GM23338 (cell line): ENCODE measurements around the gene MMAB. TPM values are rescaled to one million over a fixed set of nuclear protein-coding genes. Genes with fewer than 3 reads are reported as not detected.

ENCODE experiments used
- ATAC-seq: fragments of 200-7000 bp; cut with Tn5 transposase; 3 replicates; pipeline ENCODE4 v1.9.1; 2020
- DNase-seq: peaks from one replicate; pipeline ENCODE4 v3.0.0-alpha.2; 2015; ENCODE audit warnings: low spot score
- H2AFZ ChIP-seq: fragments of 200-600 bp; sonication (generic); 2 replicates; pipeline ENCODE4 v1.8.0; 2016; ENCODE audit warnings: antibody characterized with exemption, mild to moderate bottlenecking, moderate library complexity
- H3F3A ChIP-seq: fragments of 200-600 bp; sonication (generic); replicated peaks from 2 replicates; pipeline ENCODE4 v1.8.0; 2017; ENCODE audit warnings: antibody characterized with exemption, mixed run types, low read depth
- H3K27ac ChIP-seq: fragments of 200-600 bp; sonication (generic); 2 replicates; pipeline ENCODE4 v1.6.1; 2016; ENCODE audit warnings: low read depth
- H3K27me3 ChIP-seq: fragments of 200-600 bp; sonication (generic); 2 replicates; pipeline ENCODE4 v1.8.0; 2016; ENCODE audit warnings: mild to moderate bottlenecking, mixed run types, moderate library complexity; ENCODE audit not compliant: insufficient read depth
- H3K36me3 ChIP-seq: fragments of 200-600 bp; sonication (generic); 2 replicates; pipeline ENCODE4 v1.8.0; 2016; ENCODE audit warnings: mild to moderate bottlenecking; ENCODE audit not compliant: insufficient read depth
- H3K4me1 ChIP-seq: fragments of 200-600 bp; sonication (generic); 2 replicates; pipeline ENCODE4 v1.8.0; 2016; ENCODE audit warnings: mild to moderate bottlenecking, moderate library complexity; ENCODE audit not compliant: insufficient read depth
- H3K4me2 ChIP-seq: fragments of 200-600 bp; sonication (generic); 2 replicates; pipeline ENCODE4 v1.7.1; 2017; ENCODE audit warnings: mixed run types
- H3K4me3 ChIP-seq: fragments of 200-600 bp; sonication (generic); 2 replicates; pipeline ENCODE4 v1.6.1; 2016; ENCODE audit warnings: mixed run types
- H3K79me2 ChIP-seq: fragments of 200-600 bp; sonication (generic); replicated peaks from 2 replicates; pipeline ENCODE4 v1.8.0; 2017; ENCODE audit warnings: mild to moderate bottlenecking; ENCODE audit not compliant: insufficient read depth
- H3K9me2 ChIP-seq: fragments of 200-600 bp; sonication (generic); 2 replicates; pipeline ENCODE4 v1.8.0; 2017; ENCODE audit not compliant: insufficient read depth
- H4K20me1 ChIP-seq: fragments of 200-600 bp; sonication (generic); replicated peaks from 2 replicates; pipeline ENCODE4 v1.8.0; 2017; ENCODE audit warnings: mild to moderate bottlenecking; ENCODE audit not compliant: insufficient read depth
- H3K27ac Mint-ChIP-seq: 2 replicates; pipeline ENCODE4 v1.8.0; 2020; ENCODE audit warnings: inconsistent platforms, mild to moderate bottlenecking, moderate library complexity, mixed read lengths
- H3K27me3 Mint-ChIP-seq: 3 replicates; pipeline ENCODE4 v1.8.0; 2022; ENCODE audit warnings: low read depth, mild to moderate bottlenecking, moderate library complexity, mixed read lengths, inconsistent platforms; ENCODE audit not compliant: insufficient read depth, poor library complexity
- H3K36me3 Mint-ChIP-seq: 3 replicates; pipeline ENCODE4 v1.8.0; 2021; ENCODE audit warnings: low read depth, mild to moderate bottlenecking, inconsistent platforms, moderate library complexity, mixed read lengths
- H3K4me1 Mint-ChIP-seq: 3 replicates; pipeline ENCODE4 v1.8.0; 2020; ENCODE audit warnings: mild to moderate bottlenecking, inconsistent platforms, mixed read lengths
- H3K4me3 Mint-ChIP-seq: 3 replicates; pipeline ENCODE4 v1.8.0; 2021; ENCODE audit warnings: moderate library complexity, mild to moderate bottlenecking, inconsistent platforms, mixed read lengths
- H3K9me3 Mint-ChIP-seq: 3 replicates; pipeline ENCODE4 v1.8.0; 2020; ENCODE audit warnings: moderate library complexity, mild to moderate bottlenecking, inconsistent platforms, mixed read lengths
- CREB1 ChIP-seq: fragments of 250-450 bp; sonication (Bioruptor Pico); IDR thresholded peaks from 2 replicates; pipeline ENCODE4 v1.5.0; 2020; ENCODE audit warnings: low read depth, mild to moderate bottlenecking, moderate library complexity
- CTCF ChIP-seq, 2 experiments: fragments of 200-600 bp in 1 of 2; sonication (generic) in 1 of 2; conservative IDR thresholded peaks; 2 replicates each; pipeline versions ENCODE4 v1.5.1 to v1.6.1; 2016 to 2017; ENCODE audit warnings: antibody characterized with exemption in 2 of 2, low read depth in 2 of 2, mild to moderate bottlenecking in 2 of 2, moderate library complexity in 1 of 2
- EZH2 ChIP-seq: fragments of 200-600 bp; sonication (generic); IDR thresholded peaks from one replicate; pipeline ENCODE4 v1.8.0; 2017; ENCODE audit warnings: antibody characterized with exemption, mild to moderate bottlenecking, low read depth; ENCODE audit not compliant: unreplicated experiment
- EZH2phosphoT487 ChIP-seq: fragments of 200-600 bp; sonication (generic); IDR thresholded peaks from one replicate; pipeline ENCODE4 v1.8.1; 2018; ENCODE audit warnings: antibody characterized with exemption; ENCODE audit not compliant: unreplicated experiment
- JUNB ChIP-seq: IDR thresholded peaks from one replicate; pipeline ENCODE4 v1.6.1; 2016; ENCODE audit warnings: antibody characterized with exemption; ENCODE audit not compliant: unreplicated experiment
- NANOG ChIP-seq: IDR thresholded peaks from 2 replicates; pipeline ENCODE4 v1.6.1; 2016; ENCODE audit warnings: antibody characterized with exemption, borderline replicate concordance
- POLR2AphosphoS5 ChIP-seq: IDR thresholded peaks from 2 replicates; pipeline ENCODE4 v1.6.1; 2016; ENCODE audit warnings: antibody characterized with exemption, low read depth
- STAT1 ChIP-seq: IDR thresholded peaks from one replicate; pipeline ENCODE4 v1.6.1; 2016; ENCODE audit warnings: antibody characterized with exemption; ENCODE audit not compliant: unreplicated experiment
- ZNF114 ChIP-seq: fragments of 250-450 bp; sonication (Bioruptor Pico); IDR thresholded peaks from 2 replicates; pipeline ENCODE4 v1.5.0; 2020; ENCODE audit warnings: mild to moderate bottlenecking, moderate library complexity
- ZNF331 ChIP-seq: fragments of 250-450 bp; sonication (Bioruptor Pico); IDR thresholded peaks from 2 replicates; pipeline ENCODE4 v1.5.0; 2020; ENCODE audit warnings: low read depth, mild to moderate bottlenecking, moderate library complexity
- ZNF462 ChIP-seq: fragments of 250-450 bp; sonication (Bioruptor Pico); IDR thresholded peaks from 2 replicates; pipeline ENCODE4 v1.5.0; 2020; ENCODE audit warnings: mild to moderate bottlenecking, moderate library complexity
- polyA plus RNA-seq: library from polyadenylated mRNA; unstranded; fragments of >200 nt; fragmentation: Nextera tagmentation; extraction: Ambion mirVana; gene quantifications from 2 replicates; pipeline ENCODE4 v1.2.1, GENCODE V29; 2016
- total RNA-seq: library from RNA; depleted of rRNA; stranded (reverse); fragments of >200 nt; shearing (Covaris generic); gene quantifications from 2 replicates; pipeline ENCODE4 v1.2.3, GENCODE V29; 2014
- TF ChIP-seq, protein P1 (sequence below): IDR thresholded peaks from one replicate; pipeline ENCODE4 v1.6.1; 2018; ENCODE audit warnings: antibody characterized with exemption; ENCODE audit not compliant: unreplicated experiment
- TF ChIP-seq, protein P2 (sequence below): IDR thresholded peaks from 2 replicates; pipeline ENCODE4 v1.6.1; 2016; ENCODE audit warnings: antibody characterized with exemption

The MMAB gene
- total and polyA plus RNA-seq, 2 experiments from 2014 or later = 24.7 to 38.5 TPM

- Histone ChIP-seq H3K27me3 (no peaks in the 10 kb centered on the region), H3K4me1 (no peaks in the 10 kb centered on the region), H2AFZ (no peak overlapping the region), H3K4me3 (no peak overlapping the region), H3K27ac (no peak overlapping the region), H3K36me3 (no peaks in the 10 kb centered on the region), H3K4me2 (no peak overlapping the region), H3K9me2 (no peaks in the 10 kb centered on the region), H4K20me1 (0 out of 2 replicates have a peak, but pooled peaks cover 4% of the 10 kb centered on the region), H3F3A (no peaks in the 10 kb centered on the region), H3K79me2 (no peaks in the 10 kb centered on the region)
- ATAC-seq (no peak), DNase-seq (no peak)
- H3K36me3 Mint-ChIP-seq = peaks cover 32% of the 10 kb centered on the region
- no peak for TF ChIP-seq NANOG
- TF ChIP-seq ZNF114 (CRISPR knock-in tag) = no peak
- TF ChIP-seq, protein P1, sequence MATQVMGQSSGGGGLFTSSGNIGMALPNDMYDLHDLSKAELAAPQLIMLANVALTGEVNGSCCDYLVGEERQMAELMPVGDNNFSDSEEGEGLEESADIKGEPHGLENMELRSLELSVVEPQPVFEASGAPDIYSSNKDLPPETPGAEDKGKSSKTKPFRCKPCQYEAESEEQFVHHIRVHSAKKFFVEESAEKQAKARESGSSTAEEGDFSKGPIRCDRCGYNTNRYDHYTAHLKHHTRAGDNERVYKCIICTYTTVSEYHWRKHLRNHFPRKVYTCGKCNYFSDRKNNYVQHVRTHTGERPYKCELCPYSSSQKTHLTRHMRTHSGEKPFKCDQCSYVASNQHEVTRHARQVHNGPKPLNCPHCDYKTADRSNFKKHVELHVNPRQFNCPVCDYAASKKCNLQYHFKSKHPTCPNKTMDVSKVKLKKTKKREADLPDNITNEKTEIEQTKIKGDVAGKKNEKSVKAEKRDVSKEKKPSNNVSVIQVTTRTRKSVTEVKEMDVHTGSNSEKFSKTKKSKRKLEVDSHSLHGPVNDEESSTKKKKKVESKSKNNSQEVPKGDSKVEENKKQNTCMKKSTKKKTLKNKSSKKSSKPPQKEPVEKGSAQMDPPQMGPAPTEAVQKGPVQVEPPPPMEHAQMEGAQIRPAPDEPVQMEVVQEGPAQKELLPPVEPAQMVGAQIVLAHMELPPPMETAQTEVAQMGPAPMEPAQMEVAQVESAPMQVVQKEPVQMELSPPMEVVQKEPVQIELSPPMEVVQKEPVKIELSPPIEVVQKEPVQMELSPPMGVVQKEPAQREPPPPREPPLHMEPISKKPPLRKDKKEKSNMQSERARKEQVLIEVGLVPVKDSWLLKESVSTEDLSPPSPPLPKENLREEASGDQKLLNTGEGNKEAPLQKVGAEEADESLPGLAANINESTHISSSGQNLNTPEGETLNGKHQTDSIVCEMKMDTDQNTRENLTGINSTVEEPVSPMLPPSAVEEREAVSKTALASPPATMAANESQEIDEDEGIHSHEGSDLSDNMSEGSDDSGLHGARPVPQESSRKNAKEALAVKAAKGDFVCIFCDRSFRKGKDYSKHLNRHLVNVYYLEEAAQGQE = no peak
- no peak for TF ChIP-seq JUNB
- no peak for TF ChIP-seq ZNF331
- no peak for TF ChIP-seq CTCF (conservative IDR thresholded peaks at IDR 0.05; ENCODE audit: low read depth in 2 of 2)
- TF ChIP-seq EZH2phosphoT487 = no peak
- no peak for TF ChIP-seq ZNF462 (CRISPR knock-in tag)
- TF ChIP-seq, protein P2, sequence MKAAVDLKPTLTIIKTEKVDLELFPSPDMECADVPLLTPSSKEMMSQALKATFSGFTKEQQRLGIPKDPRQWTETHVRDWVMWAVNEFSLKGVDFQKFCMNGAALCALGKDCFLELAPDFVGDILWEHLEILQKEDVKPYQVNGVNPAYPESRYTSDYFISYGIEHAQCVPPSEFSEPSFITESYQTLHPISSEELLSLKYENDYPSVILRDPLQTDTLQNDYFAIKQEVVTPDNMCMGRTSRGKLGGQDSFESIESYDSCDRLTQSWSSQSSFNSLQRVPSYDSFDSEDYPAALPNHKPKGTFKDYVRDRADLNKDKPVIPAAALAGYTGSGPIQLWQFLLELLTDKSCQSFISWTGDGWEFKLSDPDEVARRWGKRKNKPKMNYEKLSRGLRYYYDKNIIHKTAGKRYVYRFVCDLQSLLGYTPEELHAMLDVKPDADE = no peak
- no peak for TF ChIP-seq POLR2AphosphoS5
- no peak for TF ChIP-seq EZH2
- TF ChIP-seq CREB1 = no peak
- TF ChIP-seq STAT1 = no peak
- H3K4me3 Mint-ChIP-seq = no peak overlapping the region
- H3K27ac Mint-ChIP-seq = no peak overlapping the region
- no peaks in the 10 kb centered on the region for H3K9me3 Mint-ChIP-seq
- no peaks in the 10 kb centered on the region for H3K4me1 Mint-ChIP-seq
- H3K27me3 Mint-ChIP-seq = peaks cover 5% of the 10 kb centered on the region
Observed at GRCh38 chr12:109512608-109513007, 60.7 kb downstream of the MMAB start.
